H9 (cell line): ENCODE results near the gene OR51V1. TPM values are rescaled to one million over a fixed set of nuclear protein-coding genes. Genes with fewer than 3 reads are reported as not detected.

Experiments used
- DNase-seq: peaks from one replicate; pipeline ENCODE4 v3.0.0-alpha.2; 2017
- H2AFZ ChIP-seq: one replicate; pipeline ENCODE4 v1.6.1; 2013; ENCODE audit warnings: mild to moderate bottlenecking, low read length, control low read depth, moderate library complexity
- H2AK5ac ChIP-seq: 2 replicates; pipeline ENCODE4 v1.6.1; 2013; ENCODE audit warnings: low read length, control low read depth, mixed read lengths; ENCODE audit not compliant: insufficient read length
- H2BK120ac ChIP-seq: one replicate; pipeline ENCODE4 v1.6.1; 2013; ENCODE audit warnings: low read depth, mild to moderate bottlenecking, low read length, control low read depth, inconsistent platforms; ENCODE audit not compliant: poor library complexity, severe bottlenecking
- H2BK12ac ChIP-seq: 2 replicates; pipeline ENCODE4 v1.6.1; 2013; ENCODE audit warnings: low read length, control low read depth, mixed read lengths, low read depth; ENCODE audit not compliant: insufficient read length
- H2BK15ac ChIP-seq: 2 replicates; pipeline ENCODE4 v1.6.1; 2013; ENCODE audit warnings: low read depth, low read length, control low read depth
- H2BK20ac ChIP-seq: one replicate; pipeline ENCODE4 v1.6.1; 2013; ENCODE audit warnings: low read depth, mild to moderate bottlenecking, low read length, control low read depth, inconsistent platforms; ENCODE audit not compliant: poor library complexity, severe bottlenecking
- H2BK5ac ChIP-seq: 2 replicates; pipeline ENCODE4 v1.6.1; 2013; ENCODE audit warnings: low read length, control low read depth, mixed read lengths; ENCODE audit not compliant: insufficient read length
- H3K14ac ChIP-seq: 2 replicates; pipeline ENCODE4 v1.6.1; 2013; ENCODE audit warnings: low read length, control low read depth; ENCODE audit not compliant: insufficient read depth
- H3K18ac ChIP-seq: 2 replicates; pipeline ENCODE4 v1.6.1; 2013; ENCODE audit warnings: low read depth, mild to moderate bottlenecking, mixed read lengths, low read length, control low read depth; ENCODE audit not compliant: insufficient read length
- H3K23ac ChIP-seq: 2 replicates; pipeline ENCODE4 v1.6.1; 2013; ENCODE audit warnings: low read length, control low read depth, mixed read lengths, low read depth; ENCODE audit not compliant: insufficient read length
- H3K23me2 ChIP-seq: 2 replicates; pipeline ENCODE4 v1.6.1; 2013; ENCODE audit warnings: low read depth, mild to moderate bottlenecking, mixed read lengths, low read length, control low read depth; ENCODE audit not compliant: insufficient read length, poor library complexity, severe bottlenecking
- H3K27ac ChIP-seq: 2 replicates; pipeline ENCODE4 v1.5.1; 2013; ENCODE audit warnings: low read length, control low read depth, mixed read lengths, low read depth; ENCODE audit not compliant: insufficient read length
- H3K27me3 ChIP-seq: 2 replicates; pipeline ENCODE4 v1.6.1; 2013; ENCODE audit warnings: low read length, control low read depth, inconsistent platforms; ENCODE audit not compliant: insufficient read depth
- H3K4ac ChIP-seq: 2 replicates; pipeline ENCODE4 v1.6.1; 2013; ENCODE audit warnings: low read depth, mild to moderate bottlenecking, control low read depth, inconsistent platforms, low read length, moderate library complexity
- H3K4me1 ChIP-seq: 2 replicates; pipeline ENCODE4 v1.6.1; 2013; ENCODE audit warnings: low read length, control low read depth, inconsistent platforms; ENCODE audit not compliant: insufficient read depth
- H3K4me2 ChIP-seq: 2 replicates; pipeline ENCODE4 v1.6.1; 2013; ENCODE audit warnings: low read length, control low read depth, mixed read lengths; ENCODE audit not compliant: insufficient read length, insufficient read depth
- H3K56ac ChIP-seq: 2 replicates; pipeline ENCODE4 v1.6.1; 2013; ENCODE audit warnings: low read depth, mild to moderate bottlenecking, mixed read lengths, low read length, control low read depth; ENCODE audit not compliant: insufficient read length
- H3K79me1 ChIP-seq: 2 replicates; pipeline ENCODE4 v1.6.1; 2013; ENCODE audit warnings: low read depth, mild to moderate bottlenecking, moderate library complexity, low read length, control low read depth, inconsistent platforms; ENCODE audit not compliant: insufficient read depth, poor library complexity, severe bottlenecking
- H3K79me2 ChIP-seq: 2 replicates; pipeline ENCODE4 v1.6.1; 2013; ENCODE audit warnings: low read length, control low read depth, inconsistent platforms; ENCODE audit not compliant: insufficient read depth
- H3K9ac ChIP-seq: 2 replicates; pipeline ENCODE4 v1.6.1; 2013; ENCODE audit warnings: low read length, control low read depth, mixed read lengths; ENCODE audit not compliant: insufficient read length; ENCODE audit errors: extremely low read depth
- H3K9me3 ChIP-seq: one replicate; pipeline ENCODE4 v1.6.1; 2013; ENCODE audit warnings: low read depth, low read length, inconsistent platforms; ENCODE audit not compliant: control insufficient read depth
- H3T11ph ChIP-seq: one replicate; pipeline ENCODE4 v1.6.1; 2013; ENCODE audit warnings: mild to moderate bottlenecking, low read length, control low read depth, inconsistent platforms
- H4K20me1 ChIP-seq: one replicate; pipeline ENCODE4 v1.6.1; 2013; ENCODE audit not compliant: control insufficient read depth, insufficient read length, insufficient read depth
- H4K5ac ChIP-seq: 2 replicates; pipeline ENCODE4 v1.6.1; 2013; ENCODE audit warnings: low read depth, mild to moderate bottlenecking, mixed read lengths, low read length, control low read depth; ENCODE audit not compliant: insufficient read length
- H4K8ac ChIP-seq: replicated peaks from 2 replicates; pipeline ENCODE4 v1.6.1; 2013; ENCODE audit warnings: low read length, control low read depth, mixed read lengths, low read depth; ENCODE audit not compliant: insufficient read length
- H4K91ac ChIP-seq: 2 replicates; pipeline ENCODE4 v1.6.1; 2013; ENCODE audit warnings: low read depth, mild to moderate bottlenecking, moderate library complexity, mixed read lengths, low read length, control low read depth; ENCODE audit not compliant: insufficient read length
- H3K27ac Mint-ChIP-seq, 3 experiments: 2 replicates in 2 of 3; 3 replicates in 1 of 3; pipeline ENCODE4 v1.8.0; 2020 to 2021; ENCODE audit warnings: mixed read lengths in 3 of 3, mild to moderate bottlenecking in 1 of 3, moderate library complexity in 1 of 3
- H3K27me3 Mint-ChIP-seq: 2 replicates; pipeline ENCODE4 v1.8.0; 2021; ENCODE audit warnings: low read depth, mild to moderate bottlenecking, moderate library complexity, mixed read lengths
- H3K36me3 Mint-ChIP-seq, 3 experiments: 2 replicates in 2 of 3; 3 replicates in 1 of 3; pipeline ENCODE4 v1.8.0; 2020 to 2021; ENCODE audit warnings: low read depth in 3 of 3, mixed read lengths in 3 of 3; ENCODE audit not compliant: insufficient read depth in 1 of 3
- H3K4me1 Mint-ChIP-seq, 2 experiments: 2 replicates each; pipeline ENCODE4 v1.8.0; 2020; ENCODE audit warnings: mixed read lengths in 2 of 2
- H3K4me3 Mint-ChIP-seq, 2 experiments: 2 replicates in 1 of 2; 3 replicates in 1 of 2; pipeline ENCODE4 v1.8.0; 2020 to 2021; ENCODE audit warnings: mild to moderate bottlenecking in 2 of 2, mixed read lengths in 2 of 2, moderate library complexity in 1 of 2
- H3K9me3 Mint-ChIP-seq, 2 experiments: 2 replicates in 1 of 2; 3 replicates in 1 of 2; pipeline ENCODE4 v1.8.0; 2020; ENCODE audit warnings: mild to moderate bottlenecking in 2 of 2, mixed read lengths in 2 of 2, moderate library complexity in 1 of 2
- whole genome bisulfite sequencing: extraction: QIAGEN DNeasy Blood & Tissue Kit; methylation state at CpG from one replicate; pipeline ENCODE4 v1.1.7; 2013; ENCODE audit warnings: missing lambda C conversion rate, low lambda C conversion rate, mixed read lengths; ENCODE audit not compliant: insufficient read length; ENCODE audit errors: extremely low coverage; 5-methylcytosine and 5-hydroxymethylcytosine counted together
- total RNA-seq: library from RNA; stranded (reverse); gene quantifications from 2 replicates; pipeline ENCODE4 v1.2.1, GENCODE V29; 2021
- TF ChIP-seq, protein P1 (sequence below): fragments of 200-600 bp; sonication (generic); conservative IDR thresholded peaks from 3 replicates; pipeline ENCODE4 v1.8.0; 2021; ENCODE audit warnings: antibody characterized with exemption, mild to moderate bottlenecking

Gene OR51V1
- total RNA-seq, 1 experiment from 2014 or later: not detected

DNA sequence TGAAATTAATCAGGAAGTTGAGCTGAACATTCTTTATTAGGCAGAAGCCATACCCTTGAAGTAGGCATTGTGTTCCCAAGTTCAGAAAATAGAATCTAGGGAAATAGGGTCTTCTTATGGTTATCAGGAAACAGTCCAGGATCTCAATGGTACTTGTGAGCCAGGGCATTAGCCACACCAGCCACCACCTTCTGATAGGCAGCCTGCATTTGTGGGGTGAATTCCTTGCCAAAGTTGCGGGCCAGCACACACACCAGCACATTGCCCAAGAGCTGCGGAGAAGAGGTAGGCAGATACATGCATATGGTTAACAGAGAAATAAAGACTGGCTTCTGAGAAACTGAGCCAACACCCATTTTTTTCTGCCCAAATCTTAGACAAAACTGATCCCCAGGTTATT is 32.3 kb upstream of the OR51V1 start:
- Histone ChIP-seq H2AFZ (no peak overlapping the region), H3K23me2 (no peaks in the 10 kb centered on the region), H3K79me2 (no peaks in the 10 kb centered on the region), H2AK5ac (no peak overlapping the region), H3K4me1 (no peaks in the 10 kb centered on the region), H3K9me3 (no peaks in the 10 kb centered on the region), H3K4ac (no peak overlapping the region), H4K91ac (no peak overlapping the region), H2BK12ac (no peak overlapping the region), H3K27ac (no peak overlapping the region), H4K20me1 (no peaks in the 10 kb centered on the region), H3K14ac (no peak overlapping the region), H2BK15ac (no peak overlapping the region), H3K9ac (no peak overlapping the region), H3K23ac (no peak overlapping the region), H2BK5ac (no peak overlapping the region), H3K56ac (no peak overlapping the region), H2BK120ac (no peak overlapping the region), H3K27me3 (no peaks in the 10 kb centered on the region), H3K18ac (no peak overlapping the region), H3K79me1 (no peaks in the 10 kb centered on the region), H2BK20ac (no peak overlapping the region), H3K4me2 (no peak overlapping the region), H4K8ac (no peak overlapping the region), H4K5ac (no peak overlapping the region), H3T11ph (no peak overlapping the region)
- no peak for DNase-seq
- whole genome bisulfite sequencing: no CpG with 5 or more reads among the region's 2 CpGs
- Mint-ChIP-seq H3K27ac (no peak overlapping the region), H3K4me3 (no peak overlapping the region), H3K36me3 (no peaks in the 10 kb centered on the region), H3K4me1 (no peaks in the 10 kb centered on the region), H3K9me3 (no peaks in the 10 kb centered on the region), H3K27me3 (peaks cover 6% of the 10 kb centered on the region)
- TF ChIP-seq, protein P1, sequence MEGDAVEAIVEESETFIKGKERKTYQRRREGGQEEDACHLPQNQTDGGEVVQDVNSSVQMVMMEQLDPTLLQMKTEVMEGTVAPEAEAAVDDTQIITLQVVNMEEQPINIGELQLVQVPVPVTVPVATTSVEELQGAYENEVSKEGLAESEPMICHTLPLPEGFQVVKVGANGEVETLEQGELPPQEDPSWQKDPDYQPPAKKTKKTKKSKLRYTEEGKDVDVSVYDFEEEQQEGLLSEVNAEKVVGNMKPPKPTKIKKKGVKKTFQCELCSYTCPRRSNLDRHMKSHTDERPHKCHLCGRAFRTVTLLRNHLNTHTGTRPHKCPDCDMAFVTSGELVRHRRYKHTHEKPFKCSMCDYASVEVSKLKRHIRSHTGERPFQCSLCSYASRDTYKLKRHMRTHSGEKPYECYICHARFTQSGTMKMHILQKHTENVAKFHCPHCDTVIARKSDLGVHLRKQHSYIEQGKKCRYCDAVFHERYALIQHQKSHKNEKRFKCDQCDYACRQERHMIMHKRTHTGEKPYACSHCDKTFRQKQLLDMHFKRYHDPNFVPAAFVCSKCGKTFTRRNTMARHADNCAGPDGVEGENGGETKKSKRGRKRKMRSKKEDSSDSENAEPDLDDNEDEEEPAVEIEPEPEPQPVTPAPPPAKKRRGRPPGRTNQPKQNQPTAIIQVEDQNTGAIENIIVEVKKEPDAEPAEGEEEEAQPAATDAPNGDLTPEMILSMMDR: no peak
